Hypothalamus (tissue), 51 donors: ENCODE results near the gene INPP5J.
"Not testable (repeated sequence)": the region's sequence is repeated elsewhere in the genome, so short reads cannot be mapped to it uniquely, and the experiment has no call there.

Source experiments
- DNase-seq, 51 donors: peaks; one replicate each; lab custom pipeline; 2025; lab: John Stamatoyannopoulos, UW

Gene INPP5J

GRCh38 chr22:31085928-31086327, 36.8 kb upstream of the INPP5J start:
- no peak for DNase-seq

- DNase-seq: no peak
These were observed 35.9 kb upstream of the INPP5J start for GRCh38 chr22:31086703-31087330.

DNA sequence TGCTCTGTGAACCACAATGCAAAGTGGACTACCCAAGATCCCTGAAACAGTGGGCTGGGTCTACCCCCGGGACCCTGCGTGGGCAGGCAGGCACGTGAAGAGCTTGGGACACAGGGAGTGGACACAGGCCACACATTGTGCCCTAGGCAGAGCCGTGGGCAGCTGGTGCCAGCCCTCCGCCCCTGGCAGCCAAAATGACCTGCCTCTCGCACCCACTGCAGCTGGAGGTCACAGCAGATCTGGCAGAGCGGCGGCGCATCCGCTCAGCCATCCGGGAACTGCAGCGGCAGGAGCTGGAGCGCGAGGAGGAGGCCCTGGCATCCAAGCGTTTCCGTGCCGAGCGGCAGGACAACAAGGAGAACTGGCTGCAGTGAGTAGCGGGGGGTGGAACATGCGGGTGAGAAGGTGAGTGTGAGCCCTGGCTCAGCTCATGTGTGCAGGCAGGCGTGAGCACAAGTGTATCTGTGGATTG, 35.0 kb upstream of the INPP5J start:
- DNase-seq: no peak

- DNase-seq: no peak
These were observed 34.4 kb upstream of the INPP5J start for GRCh38 chr22:31088233-31088986.

GRCh38 chr22:31089160-31090100, 33.3 kb upstream of the INPP5J start:
- peak in 33 of 51 donors; percentile 10 to 71 (median 33) for DNase-seq

GRCh38 chr22:31090217-31091085, 32.3 kb upstream of the INPP5J start:
- DNase-seq: no peak

- DNase-seq: no peak
These were observed 31.4 kb upstream of the INPP5J start for GRCh38 chr22:31091106-31091975.

DNA sequence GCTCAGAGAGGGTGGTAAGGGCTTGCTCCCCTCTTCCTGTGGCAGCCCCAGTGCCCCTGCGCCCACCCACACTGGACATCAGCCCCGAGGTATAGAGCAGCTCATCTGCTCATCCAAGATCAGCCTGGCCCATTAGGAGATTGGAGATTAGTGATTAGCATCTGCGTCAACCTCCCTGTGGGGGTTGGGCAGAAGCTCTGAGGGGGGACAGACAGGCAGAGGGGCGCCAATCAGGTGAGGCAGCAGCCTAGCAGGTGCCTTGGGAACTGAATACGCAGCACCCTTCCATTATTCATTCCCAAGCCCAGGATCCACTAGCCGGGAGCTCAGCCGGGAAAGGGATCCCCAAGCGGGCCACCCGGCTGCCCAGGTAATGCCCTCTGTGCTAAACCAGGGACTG, 30.6 kb upstream of the INPP5J start:
- DNase-seq: no peak

DNA sequence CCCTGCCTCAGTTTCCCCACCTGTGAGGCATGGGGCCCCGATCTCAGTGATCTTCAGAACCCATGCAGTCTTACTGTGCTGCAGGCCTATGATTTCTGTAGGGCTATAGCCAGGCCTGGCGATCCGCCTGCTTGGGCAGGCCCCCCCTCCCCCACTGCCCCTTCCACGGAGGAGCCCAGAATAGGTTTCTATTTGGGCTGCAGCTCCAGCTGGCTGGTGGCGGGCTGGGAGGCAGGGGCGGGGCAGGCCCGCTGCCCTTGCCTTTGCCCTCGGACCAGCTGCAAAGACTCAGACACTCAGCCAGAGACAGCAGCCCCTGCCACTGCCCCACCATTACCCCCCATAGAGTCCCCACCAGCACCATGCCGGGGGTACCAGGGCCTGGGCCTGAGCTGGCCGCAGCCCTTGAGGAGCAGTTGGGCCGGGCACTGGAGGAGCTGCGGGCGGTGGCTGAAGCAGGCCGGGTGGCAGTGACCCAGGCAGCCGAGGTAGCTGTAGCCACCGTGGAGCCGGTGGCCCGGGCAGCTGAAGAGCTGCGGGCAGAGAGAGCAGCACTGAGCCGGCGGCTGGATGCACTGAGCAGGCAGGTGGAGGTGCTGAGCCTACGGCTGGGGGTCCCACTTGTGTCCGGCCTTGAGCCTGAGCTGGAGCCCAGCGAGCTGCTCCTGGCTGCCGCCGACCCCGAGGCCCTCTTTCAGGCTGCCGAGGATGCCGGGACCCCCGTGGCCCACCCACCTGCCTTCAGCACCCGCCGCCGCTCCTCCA, 29.5 kb upstream of the INPP5J start:
- peak in 31 of 51 donors; percentile 16 to 77 (median 51) for DNase-seq

DNA sequence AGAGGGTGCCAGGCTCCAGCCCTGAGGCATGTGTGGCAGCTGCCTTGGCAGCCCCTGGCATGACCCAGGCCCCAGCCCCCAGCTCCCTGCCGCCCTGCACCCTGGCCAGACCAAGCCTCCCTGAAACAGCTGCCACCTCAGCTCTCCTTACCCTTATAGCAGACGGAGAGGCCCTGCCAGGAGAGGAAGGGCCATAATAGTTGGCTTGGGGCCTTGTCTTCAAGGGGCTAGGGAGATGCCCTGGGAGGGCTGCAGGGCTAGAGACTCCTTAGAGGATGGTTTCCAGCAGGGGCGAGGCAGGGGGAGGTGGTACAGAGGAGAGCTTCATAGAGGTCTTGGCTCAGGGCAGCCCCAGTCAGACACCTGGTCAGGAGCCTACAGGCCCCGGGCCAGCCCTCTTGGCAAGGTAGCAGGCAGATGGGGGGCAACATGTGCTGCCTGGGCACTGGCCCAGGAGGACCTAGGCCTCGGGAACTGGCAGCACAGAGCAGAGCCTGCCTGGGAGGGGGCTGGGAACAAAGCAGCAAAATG, 28.7 kb upstream of the INPP5J start:
- DNase-seq: peak in 23 of 51 donors; percentile 15 to 68 (median 41)

- no peak for DNase-seq
These were observed 28.0 kb upstream of the INPP5J start for GRCh38 chr22:31094741-31095140.

DNA sequence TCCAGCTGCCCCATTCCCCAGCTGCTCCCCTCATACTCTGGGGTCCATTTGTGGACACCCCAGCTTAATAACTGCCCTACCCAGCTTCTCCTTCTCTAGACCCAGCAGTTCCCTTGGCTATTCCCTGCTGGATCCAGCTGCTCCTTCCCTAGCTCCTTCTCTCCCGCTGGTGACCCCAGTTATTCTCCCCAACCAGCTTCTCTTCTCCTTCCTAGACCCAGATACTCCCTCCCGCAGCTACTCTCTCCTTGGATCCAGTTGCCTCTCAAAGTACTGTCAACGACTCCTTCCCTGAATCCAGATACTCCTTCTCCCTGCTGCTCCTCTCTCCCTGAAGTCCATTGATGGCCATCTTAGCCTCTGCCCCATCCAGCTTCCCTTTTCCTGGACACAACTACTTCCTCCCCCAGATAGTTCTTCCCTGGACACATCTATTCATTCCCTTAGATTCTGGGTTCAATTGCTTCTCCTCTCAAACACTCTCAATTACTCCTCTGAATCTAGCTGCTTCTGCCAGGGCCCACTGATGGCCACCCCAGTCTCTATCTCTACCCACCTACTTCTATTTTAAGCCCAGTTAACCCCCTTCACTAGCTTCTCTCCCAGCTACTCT, 27.0 kb upstream of the INPP5J start:
- no peak for DNase-seq

DNA sequence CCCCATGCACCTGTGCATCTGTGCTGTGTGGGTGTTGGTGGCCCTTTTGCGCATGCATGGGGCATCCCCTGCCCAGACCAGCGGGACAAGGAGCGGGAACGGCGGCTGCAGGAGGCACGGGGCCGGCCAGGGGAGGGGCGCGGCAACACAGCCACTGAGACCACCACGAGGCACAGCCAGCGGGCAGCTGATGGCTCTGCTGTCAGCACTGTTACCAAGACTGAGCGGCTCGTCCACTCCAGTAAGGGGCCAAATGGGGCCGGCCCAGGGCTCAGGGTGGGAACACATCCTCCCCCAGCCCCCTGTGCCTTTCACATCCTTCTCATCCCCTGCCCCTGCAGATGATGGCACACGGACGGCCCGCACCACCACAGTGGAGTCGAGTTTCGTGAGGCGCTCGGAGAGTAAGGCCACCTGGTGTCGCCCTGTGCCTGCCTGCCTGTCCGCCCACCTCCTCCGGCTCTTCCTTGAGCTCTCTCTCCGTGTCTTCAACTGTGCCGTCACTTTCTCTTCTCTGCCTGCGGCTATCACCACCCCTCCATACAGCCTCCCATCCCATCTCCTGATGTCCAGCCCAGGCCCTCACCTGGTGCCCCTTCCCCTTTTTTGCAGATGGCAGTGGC, 26.0 kb upstream of the INPP5J start:
- no peak for DNase-seq

DNA sequence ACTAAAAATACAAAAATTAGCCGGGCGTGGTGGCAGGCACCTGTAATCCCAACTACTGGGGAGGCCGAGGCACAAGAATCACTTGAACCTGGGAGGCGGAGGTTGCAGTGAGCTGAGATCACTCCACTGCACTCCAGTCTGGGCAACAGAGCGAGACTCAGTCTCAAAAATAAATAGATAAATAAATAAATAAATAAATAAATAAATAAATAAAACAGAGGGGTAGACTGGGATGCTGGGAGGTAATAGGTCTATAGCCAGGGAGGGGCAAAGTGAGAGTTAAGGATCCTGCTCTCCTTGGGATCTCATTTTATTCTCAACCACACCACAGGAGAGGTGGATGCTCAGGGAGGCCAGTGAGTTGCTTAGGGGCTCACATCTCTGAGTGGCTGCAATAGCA, 25.2 kb upstream of the INPP5J start:
- not testable (repeated sequence) for DNase-seq

DNA sequence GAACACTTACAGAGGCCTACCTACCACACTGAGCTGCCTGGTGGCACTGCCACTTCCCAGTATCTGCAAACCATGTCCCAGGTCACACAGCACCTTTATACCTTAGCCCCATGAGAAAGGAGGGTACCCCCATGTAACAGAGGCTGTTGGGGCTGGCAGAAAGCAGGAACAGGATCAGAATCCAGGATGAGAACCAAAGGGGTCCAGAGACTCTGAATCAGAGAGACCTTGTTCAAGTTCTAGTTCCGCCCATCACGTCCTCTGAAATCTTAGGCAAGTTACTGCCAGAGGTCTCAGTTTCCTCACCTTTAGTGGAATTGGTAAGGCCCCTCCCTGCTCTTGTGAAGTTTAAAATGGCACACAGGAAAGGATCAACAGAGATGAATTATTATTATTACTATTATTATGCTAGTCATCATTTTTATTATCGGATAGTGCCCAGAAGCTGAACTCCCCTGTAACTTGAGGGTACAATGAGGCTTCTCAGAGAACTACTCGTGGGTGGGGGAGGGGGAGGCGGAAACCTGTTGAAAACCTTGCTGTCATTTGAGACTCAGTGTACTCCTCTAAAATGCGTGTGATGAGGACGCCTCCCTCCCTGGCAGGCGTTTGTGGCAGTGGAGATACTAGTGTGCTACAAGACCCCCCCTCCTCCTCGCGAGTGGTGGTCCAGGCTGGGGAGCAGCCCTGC, 24.7 kb upstream of the INPP5J start:
- DNase-seq: no peak

- peak in 5 of 51 donors; percentile 15 to 37 (median 22) for DNase-seq
These were observed 24.1 kb upstream of the INPP5J start for GRCh38 chr22:31098632-31099110.
